ENCODE data around the gene PHF5A. TPM values are rescaled to one million over a fixed set of nuclear protein-coding genes. Genes with fewer than 3 reads are reported as not detected.

Gene PHF5A
- total and polyA plus RNA-seq, 2 donors (not counting 1 experiment from before 2014, with no cell fraction given) = 29.4 to 31.6 TPM

DNA sequence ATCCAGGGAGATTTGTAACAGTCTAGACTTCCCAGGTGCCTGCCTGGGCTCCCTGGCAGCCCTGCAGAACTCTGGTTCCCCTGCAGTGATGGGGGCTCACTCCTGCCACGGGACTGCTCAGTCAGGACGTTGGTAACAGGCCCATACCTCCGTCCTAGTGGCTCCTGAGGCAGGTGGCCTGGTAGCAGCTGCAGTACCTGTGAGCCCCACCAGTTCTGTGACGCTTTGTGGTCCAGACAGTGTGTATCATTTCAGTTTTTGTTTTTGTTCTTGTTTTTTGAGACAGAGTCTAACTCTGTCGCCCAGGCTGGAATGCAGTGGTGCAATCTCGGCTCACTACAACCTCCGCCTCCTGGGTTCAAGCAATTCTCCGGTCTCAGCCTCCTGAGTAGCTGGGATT lies 48.0 kb upstream of the PHF5A start:
- WGBS (ENCODE audit: insufficient coverage) = 94% methylated on average over 7 of the region's 8 CpGs
- Histone ChIP-seq H3K4me1 (ENCODE audit: control insufficient read depth in 2 of 2, insufficient read depth in 2 of 2, low read length in 2 of 2) (no peaks in the 10 kb centered on the region), H2AFZ (ENCODE audit: insufficient read depth, low read depth, low read length, poor library complexity, severe bottlenecking) (no peak overlapping the region), H3K27me3 (replicated peaks in 1 of 4; ENCODE audit: control extremely low read depth in 1 of 4, control insufficient read depth in 3 of 4, insufficient read depth in 4 of 4, low read length in 3 of 4) (no peaks in the 10 kb centered on the region), H3K9ac (ENCODE audit: low read length) (no peak overlapping the region), H3K79me2 (ENCODE audit: control insufficient read depth, insufficient read depth, low read length) (peaks cover 22% of the 10 kb centered on the region), H3K4me2 (replicated peaks; ENCODE audit: low read depth, low read length, poor library complexity, severe bottlenecking) (no peak overlapping the region), H3K4me3 (ENCODE audit: control extremely low read depth in 1 of 5, extremely low read depth in 1 of 5, insufficient read depth in 1 of 5, low read depth in 2 of 5, low read length in 4 of 5) (no peak overlapping the region), H4K20me1 (ENCODE audit: control insufficient read depth, insufficient read depth, low read length, poor library complexity, severe bottlenecking) (peaks cover 8% of the 10 kb centered on the region), H3K9me3 (ENCODE audit: control extremely low read depth in 1 of 3, control insufficient read depth in 2 of 3, insufficient read depth in 1 of 3, low read length in 2 of 3) (no peaks in the 10 kb centered on the region), H3K36me3 (replicated peaks in 1 of 2; ENCODE audit: control extremely low read depth in 1 of 2, control insufficient read depth in 1 of 2, extremely low read depth in 1 of 2, insufficient read depth in 2 of 2, low read length in 1 of 2) (peaks cover 11 to 81% of the 10 kb centered on the region in 2 experiments), H3K27ac (ENCODE audit: low read length in 2 of 2) (no peak overlapping the region)
- Mint-ChIP-seq H3K4me1 (no peaks in the 10 kb centered on the region), H3K27me3 (no peaks in the 10 kb centered on the region), H3K27ac (no peak overlapping the region), H3K4me3 (no peak overlapping the region), H3K9me3 (ENCODE audit: insufficient read depth) (no peaks in the 10 kb centered on the region)
- ATAC-seq (ENCODE audit: low read depth) = no peak
- intact Hi-C loops (cut with micrococcal nuclease) = no loop called here
- TF ChIP-seq EZH2 (IDR thresholded peaks at IDR 0.05; ENCODE audit: borderline replicate concordance, insufficient read depth, low read depth, low read length, poor library complexity, severe bottlenecking) = no peak
- TF ChIP-seq, protein P1, sequence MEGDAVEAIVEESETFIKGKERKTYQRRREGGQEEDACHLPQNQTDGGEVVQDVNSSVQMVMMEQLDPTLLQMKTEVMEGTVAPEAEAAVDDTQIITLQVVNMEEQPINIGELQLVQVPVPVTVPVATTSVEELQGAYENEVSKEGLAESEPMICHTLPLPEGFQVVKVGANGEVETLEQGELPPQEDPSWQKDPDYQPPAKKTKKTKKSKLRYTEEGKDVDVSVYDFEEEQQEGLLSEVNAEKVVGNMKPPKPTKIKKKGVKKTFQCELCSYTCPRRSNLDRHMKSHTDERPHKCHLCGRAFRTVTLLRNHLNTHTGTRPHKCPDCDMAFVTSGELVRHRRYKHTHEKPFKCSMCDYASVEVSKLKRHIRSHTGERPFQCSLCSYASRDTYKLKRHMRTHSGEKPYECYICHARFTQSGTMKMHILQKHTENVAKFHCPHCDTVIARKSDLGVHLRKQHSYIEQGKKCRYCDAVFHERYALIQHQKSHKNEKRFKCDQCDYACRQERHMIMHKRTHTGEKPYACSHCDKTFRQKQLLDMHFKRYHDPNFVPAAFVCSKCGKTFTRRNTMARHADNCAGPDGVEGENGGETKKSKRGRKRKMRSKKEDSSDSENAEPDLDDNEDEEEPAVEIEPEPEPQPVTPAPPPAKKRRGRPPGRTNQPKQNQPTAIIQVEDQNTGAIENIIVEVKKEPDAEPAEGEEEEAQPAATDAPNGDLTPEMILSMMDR (IDR thresholded peaks at IDR 0.05) = no peak
- no peak for DNase-seq
- ChIA-PET POLR2A (interaction anchor here (0.5 to 0.6 kb wide), 2 partner anchors 19 to 111 kb away, joined by 4 read pairs; no protein-coding TSS in a partner anchor), CTCF (interaction anchor here (1.1 to 6.4 kb wide), 9 partner anchors 11 to 154 kb away, joined by 4 to 177 read pairs (median 12); no protein-coding TSS in a partner anchor)

DNA sequence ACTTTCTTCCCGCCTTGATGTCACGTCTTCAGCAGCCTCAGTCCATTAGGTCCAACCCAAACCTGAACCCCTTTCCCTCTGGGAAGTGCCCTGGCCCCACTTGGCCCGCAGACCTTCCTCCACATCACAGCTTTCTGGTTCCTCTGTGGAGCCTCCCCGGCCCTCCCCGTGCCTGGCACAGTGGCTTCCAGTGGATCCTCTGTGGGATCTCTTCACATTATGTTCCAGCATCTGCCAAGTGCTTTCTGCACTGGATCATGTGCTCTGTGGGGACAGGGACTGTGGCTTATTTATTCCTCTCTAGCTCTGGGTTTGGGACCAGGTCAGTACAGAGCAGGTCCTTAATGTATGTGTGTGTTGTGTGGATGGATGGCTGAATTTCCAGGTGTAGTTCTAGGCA lies 44.9 kb upstream of the PHF5A start:
- no peak for DNase-seq
- peaks cover 19% of the 10 kb centered on the region for H4K20me1 ChIP-seq (ENCODE audit: control insufficient read depth, insufficient read depth, low read length, poor library complexity, severe bottlenecking)
- peaks cover 12 to 92% of the 10 kb centered on the region in 2 experiments for H3K36me3 ChIP-seq (replicated peaks in 1 of 2; ENCODE audit: control extremely low read depth in 1 of 2, control insufficient read depth in 1 of 2, extremely low read depth in 1 of 2, insufficient read depth in 2 of 2, low read length in 1 of 2)
- Mint-ChIP-seq H3K4me3 (no peak overlapping the region), H3K4me1 (no peaks in the 10 kb centered on the region), H3K27me3 (no peaks in the 10 kb centered on the region), H3K27ac (no peak overlapping the region), H3K9me3 (ENCODE audit: insufficient read depth) (no peaks in the 10 kb centered on the region)
- POLR2A ChIA-PET = interaction anchor here (0.6 kb wide), 1 partner anchor 131 kb away, joined by 6 read pairs; no protein-coding TSS in a partner anchor
- WGBS (ENCODE audit: insufficient coverage) = 100% methylated on average over 2 of the region's 5 CpGs
- intact Hi-C loops (cut with micrococcal nuclease) = no loop called here
- no peak overlapping the region for H3K27ac ChIP-seq (ENCODE audit: low read length in 2 of 2)
- H3K4me2 ChIP-seq (replicated peaks; ENCODE audit: low read depth, low read length, poor library complexity, severe bottlenecking) = no peak overlapping the region
- H2AFZ ChIP-seq (ENCODE audit: insufficient read depth, low read depth, low read length, poor library complexity, severe bottlenecking) = no peak overlapping the region
- H3K27me3 ChIP-seq (replicated peaks in 1 of 4; ENCODE audit: control extremely low read depth in 1 of 4, control insufficient read depth in 3 of 4, insufficient read depth in 4 of 4, low read length in 3 of 4) = no peaks in the 10 kb centered on the region
- H3K4me1 ChIP-seq (ENCODE audit: control insufficient read depth in 2 of 2, insufficient read depth in 2 of 2, low read length in 2 of 2) = no peaks in the 10 kb centered on the region
- H3K4me3 ChIP-seq (ENCODE audit: control extremely low read depth in 1 of 5, extremely low read depth in 1 of 5, insufficient read depth in 1 of 5, low read depth in 2 of 5, low read length in 4 of 5) = no peak overlapping the region
- TF ChIP-seq EZH2 (IDR thresholded peaks at IDR 0.05; ENCODE audit: borderline replicate concordance, insufficient read depth, low read depth, low read length, poor library complexity, severe bottlenecking) = no peak
- TF ChIP-seq, protein P1 (IDR thresholded peaks at IDR 0.05) = no peak
- H3K9me3 ChIP-seq (ENCODE audit: control extremely low read depth in 1 of 3, control insufficient read depth in 2 of 3, insufficient read depth in 1 of 3, low read length in 2 of 3) = no peaks in the 10 kb centered on the region
- no peak overlapping the region for H3K9ac ChIP-seq (ENCODE audit: low read length)
- peaks cover 28% of the 10 kb centered on the region for H3K79me2 ChIP-seq (ENCODE audit: control insufficient read depth, insufficient read depth, low read length)
- ATAC-seq (ENCODE audit: low read depth) = no peak
- CTCF ChIA-PET = interaction anchor here (1.1 to 2.2 kb wide), 3 partner anchors 12 to 110 kb away, joined by 4 to 8 read pairs (median 6); no protein-coding TSS in a partner anchor
